HL-60 (cell line): ENCODE results near the gene DIP2C.

Experiments
- GABPA ChIP-seq: IDR thresholded peaks from 2 replicates; pipeline ENCODE4 v1.6.1; 2012; ENCODE audit warnings: low read depth
- POLR2AphosphoS5 ChIP-seq: IDR thresholded peaks from 2 replicates; pipeline ENCODE4 v1.6.1; 2012; ENCODE audit warnings: low read depth
- SPI1 ChIP-seq: IDR thresholded peaks from 2 replicates; pipeline ENCODE4 v1.6.1; 2012; ENCODE audit warnings: low read depth, mild to moderate bottlenecking, borderline replicate concordance
- TF ChIP-seq, protein P1 (sequence below): IDR thresholded peaks from one replicate; pipeline ENCODE4 v1.5.1; 2011; ENCODE audit warnings: low read length, control low read depth, inconsistent platforms; ENCODE audit not compliant: insufficient read depth
- TF ChIP-seq, protein P2 (sequence below): IDR thresholded peaks from 2 replicates; pipeline ENCODE4 v1.6.1; 2012; ENCODE audit warnings: low read depth; ENCODE audit not compliant: insufficient replicate concordance

DNA sequence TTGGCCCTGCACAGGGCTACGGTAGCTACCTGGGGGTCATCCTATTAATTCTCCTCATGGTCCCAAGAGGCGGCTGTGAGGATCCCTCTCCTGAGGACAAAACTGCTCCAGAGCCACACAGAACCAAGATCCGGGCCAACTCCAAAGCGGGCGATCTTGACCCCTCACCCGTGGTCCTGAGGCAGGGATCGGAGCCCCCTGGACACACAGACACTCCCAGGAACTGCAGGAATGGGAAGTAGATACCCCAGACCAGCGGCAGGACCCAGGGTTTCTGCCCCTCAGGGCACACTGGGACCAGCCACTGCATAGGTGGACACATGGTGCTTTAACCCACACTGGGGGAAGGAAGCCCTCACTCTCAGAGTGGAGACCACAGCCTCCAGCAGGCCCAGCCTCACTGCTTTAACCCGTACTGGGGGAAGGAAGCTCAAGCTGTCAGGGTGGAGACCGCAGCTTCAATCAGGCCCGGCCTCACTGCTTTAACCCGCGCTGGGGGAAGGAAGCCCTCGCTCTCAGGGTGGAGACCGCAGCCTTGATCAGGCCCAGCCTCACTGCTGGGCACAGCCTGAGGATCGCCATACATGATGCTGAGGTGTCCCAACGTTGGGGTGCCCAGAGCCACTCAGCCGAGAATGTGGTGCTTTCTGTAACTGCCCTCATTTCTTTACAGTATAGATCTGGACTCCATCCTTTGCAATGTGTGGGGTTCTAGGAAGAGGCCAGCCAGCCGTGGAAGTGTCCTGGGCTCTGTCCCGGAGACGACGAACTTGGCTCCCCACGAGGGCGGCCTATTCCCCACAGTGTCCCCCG, 60.1 kb downstream of the DIP2C start:
- TF ChIP-seq, protein P1, sequence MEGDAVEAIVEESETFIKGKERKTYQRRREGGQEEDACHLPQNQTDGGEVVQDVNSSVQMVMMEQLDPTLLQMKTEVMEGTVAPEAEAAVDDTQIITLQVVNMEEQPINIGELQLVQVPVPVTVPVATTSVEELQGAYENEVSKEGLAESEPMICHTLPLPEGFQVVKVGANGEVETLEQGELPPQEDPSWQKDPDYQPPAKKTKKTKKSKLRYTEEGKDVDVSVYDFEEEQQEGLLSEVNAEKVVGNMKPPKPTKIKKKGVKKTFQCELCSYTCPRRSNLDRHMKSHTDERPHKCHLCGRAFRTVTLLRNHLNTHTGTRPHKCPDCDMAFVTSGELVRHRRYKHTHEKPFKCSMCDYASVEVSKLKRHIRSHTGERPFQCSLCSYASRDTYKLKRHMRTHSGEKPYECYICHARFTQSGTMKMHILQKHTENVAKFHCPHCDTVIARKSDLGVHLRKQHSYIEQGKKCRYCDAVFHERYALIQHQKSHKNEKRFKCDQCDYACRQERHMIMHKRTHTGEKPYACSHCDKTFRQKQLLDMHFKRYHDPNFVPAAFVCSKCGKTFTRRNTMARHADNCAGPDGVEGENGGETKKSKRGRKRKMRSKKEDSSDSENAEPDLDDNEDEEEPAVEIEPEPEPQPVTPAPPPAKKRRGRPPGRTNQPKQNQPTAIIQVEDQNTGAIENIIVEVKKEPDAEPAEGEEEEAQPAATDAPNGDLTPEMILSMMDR, result no peak
- TF ChIP-seq, protein P2, sequence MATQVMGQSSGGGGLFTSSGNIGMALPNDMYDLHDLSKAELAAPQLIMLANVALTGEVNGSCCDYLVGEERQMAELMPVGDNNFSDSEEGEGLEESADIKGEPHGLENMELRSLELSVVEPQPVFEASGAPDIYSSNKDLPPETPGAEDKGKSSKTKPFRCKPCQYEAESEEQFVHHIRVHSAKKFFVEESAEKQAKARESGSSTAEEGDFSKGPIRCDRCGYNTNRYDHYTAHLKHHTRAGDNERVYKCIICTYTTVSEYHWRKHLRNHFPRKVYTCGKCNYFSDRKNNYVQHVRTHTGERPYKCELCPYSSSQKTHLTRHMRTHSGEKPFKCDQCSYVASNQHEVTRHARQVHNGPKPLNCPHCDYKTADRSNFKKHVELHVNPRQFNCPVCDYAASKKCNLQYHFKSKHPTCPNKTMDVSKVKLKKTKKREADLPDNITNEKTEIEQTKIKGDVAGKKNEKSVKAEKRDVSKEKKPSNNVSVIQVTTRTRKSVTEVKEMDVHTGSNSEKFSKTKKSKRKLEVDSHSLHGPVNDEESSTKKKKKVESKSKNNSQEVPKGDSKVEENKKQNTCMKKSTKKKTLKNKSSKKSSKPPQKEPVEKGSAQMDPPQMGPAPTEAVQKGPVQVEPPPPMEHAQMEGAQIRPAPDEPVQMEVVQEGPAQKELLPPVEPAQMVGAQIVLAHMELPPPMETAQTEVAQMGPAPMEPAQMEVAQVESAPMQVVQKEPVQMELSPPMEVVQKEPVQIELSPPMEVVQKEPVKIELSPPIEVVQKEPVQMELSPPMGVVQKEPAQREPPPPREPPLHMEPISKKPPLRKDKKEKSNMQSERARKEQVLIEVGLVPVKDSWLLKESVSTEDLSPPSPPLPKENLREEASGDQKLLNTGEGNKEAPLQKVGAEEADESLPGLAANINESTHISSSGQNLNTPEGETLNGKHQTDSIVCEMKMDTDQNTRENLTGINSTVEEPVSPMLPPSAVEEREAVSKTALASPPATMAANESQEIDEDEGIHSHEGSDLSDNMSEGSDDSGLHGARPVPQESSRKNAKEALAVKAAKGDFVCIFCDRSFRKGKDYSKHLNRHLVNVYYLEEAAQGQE, result no peak
- TF ChIP-seq POLR2AphosphoS5 (no peak), GABPA (no peak), SPI1 (no peak)
